Motor neuron (in vitro differentiated cells): ENCODE data around the gene SLC25A22. TPM values are rescaled to one million over a fixed set of nuclear protein-coding genes. Genes with fewer than 3 reads are reported as not detected.

Experiments
- ATAC-seq, 8 experiments: fragments of 200-7000 bp; cut with Tn5 transposase; replicated peaks in 6 of 8; 2 replicates each; pipeline ENCODE4 v1.8.0; 2021; ENCODE audit warnings: mild to moderate bottlenecking in 8 of 8, moderate library complexity in 8 of 8
- H3K27ac ChIP-seq, 2 donors: fragments of 250-450 bp; sonication (Bioruptor Pico); 2 replicates each; pipeline ENCODE4 v1.9.0; 2021; ENCODE audit warnings: antibody characterized with exemption in 2 of 2, mild to moderate bottlenecking in 2 of 2, moderate library complexity in 1 of 2
- H3K4me1 ChIP-seq, 2 donors: fragments of 250-450 bp; sonication (Bioruptor Pico); replicated peaks in 1 of 2; 2 replicates each; pipeline ENCODE4 v1.6.1; 2021; ENCODE audit warnings: antibody characterized with exemption in 2 of 2, mild to moderate bottlenecking in 2 of 2, moderate library complexity in 1 of 2
- H3K4me3 ChIP-seq, 5 donors: fragments of 250-450 bp; sonication (Bioruptor Pico); 2 replicates each; pipeline ENCODE4 v1.9.0; 2021; ENCODE audit warnings: antibody characterized with exemption in 5 of 5, mild to moderate bottlenecking in 5 of 5, moderate library complexity in 4 of 5
- WGBS, 10 experiments: fragments of 450-650 bp; shearing (Covaris generic); methylation state at CpG; one replicate each; pipeline ENCODE4 v1.0.0; 2022; 5-methylcytosine and 5-hydroxymethylcytosine counted together
- in situ Hi-C, 9 experiments: fragments of 400-800 bp; cut with MboI; loops; one replicate each; pipeline ENCODE4 v1.15.0; 2021; ENCODE audit warnings: low sequenced_read_pairs in 9 of 9, low pct_unique_long_range_greater_than_20kb in 2 of 9; ENCODE audit not compliant: unreplicated experiment in 9 of 9
- total RNA-seq, 8 experiments: library from RNA; unstranded; fragments of 300-600 nt; gene quantifications; 2 replicates each; pipeline versions ENCODE4 v1.2.3 to v1.2.4, GENCODE V29; 2022

SLC25A22 gene
- total RNA-seq, 8 experiments from 2014 or later = 21.4 to 45.6 (median 31.7) TPM

GRCh38 chr11:782264-783174 lies 15.6 kb downstream of the SLC25A22 start:
- ATAC-seq = no peak
- Histone ChIP-seq H3K27ac (no peak overlapping the region), H3K4me3 (no peak overlapping the region), H3K4me1 (peaks cover 12% of the 10 kb centered on the region in 2 donors)
- in situ Hi-C loops = no loop called here
- 0 to 100% (median 63%) methylated on average over 1 to 8 of the region's 36 CpGs; no CpG with 5 or more reads in 3 of the 10 experiments for WGBS, 10 experiments

GRCh38 chr11:779955-780532 lies 18.0 kb downstream of the SLC25A22 start:
- ATAC-seq = no peak
- WGBS, 10 experiments = 80 to 100% (median 95%) methylated on average over 1 to 4 of the region's 16 CpGs; no CpG with 5 or more reads in 7 of the 10 experiments

GRCh38 chr11:778976-779954 lies 18.8 kb downstream of the SLC25A22 start:
- Histone ChIP-seq H3K27ac (no peak overlapping the region), H3K4me3 (no peak overlapping the region), H3K4me1 (peaks cover 23 to 24% of the 10 kb centered on the region in 2 donors)
- ATAC-seq = no peak
- WGBS, 10 experiments = 95 to 100% (median 98%) methylated on average over 2 to 8 of the region's 23 CpGs; no CpG with 5 or more reads in 6 of the 10 experiments
- in situ Hi-C loops = no loop called here

More at GRCh38 chr11:779955-780532, 18.0 kb downstream of the SLC25A22 start:
- Histone ChIP-seq H3K4me1 (peaks cover 23 to 24% of the 10 kb centered on the region in 2 donors), H3K4me3 (no peak overlapping the region), H3K27ac (no peak overlapping the region)
- in situ Hi-C loops = no loop called here

- WGBS, 10 experiments = 0% methylated on average over 1 of the region's 110 CpGs; no CpG with 5 or more reads in 9 of the 10 experiments
- Histone ChIP-seq H3K4me3 (peak within 1 kb of the TSS; percentile 80 to 98 (median 97)), H3K4me1 (peaks cover 16 to 17% of the 10 kb centered on the region in 2 donors), H3K27ac (peak within 1 kb of the TSS; percentile 89)
- in situ Hi-C loops = no loop called here
- peak; percentile 63 to 86 (median 82) for ATAC-seq
Observed at GRCh38 chr11:777288-778255, 20.5 kb downstream of the SLC25A22 start, which contains the start of gene GATD1. Gene GATD1, minus strand, starts transcription at chr11:777487. Its CDS starts 25 bp downstream, at chr11:777462.

GRCh38 chr11:776561-777287 lies 21.4 kb downstream of the SLC25A22 start:
- in situ Hi-C loops = no loop called here
- peak; percentile 44 to 61 (median 55) for ATAC-seq

GRCh38 chr11:776263-776560 lies 21.9 kb downstream of the SLC25A22 start:
- Histone ChIP-seq H3K27ac (no peak overlapping the region), H3K4me3 (peak overlapping the region; percentile 80 to 98 (median 97)), H3K4me1 (peaks cover 16 to 17% of the 10 kb centered on the region in 2 donors)
- ATAC-seq = peak in 1 of 8 experiments; percentile 1
- in situ Hi-C loops = no loop called here
- WGBS, 10 experiments = 18 to 43% (median 20%) methylated on average over 2 of the region's 11 CpGs; no CpG with 5 or more reads in 7 of the 10 experiments

More at GRCh38 chr11:776561-777287, 21.4 kb downstream of the SLC25A22 start:
- Histone ChIP-seq H3K27ac (peak overlapping the region; percentile 89), H3K4me3 (peak overlapping the region; percentile 80 to 98 (median 97)), H3K4me1 (peaks cover 16 to 17% of the 10 kb centered on the region in 2 donors)
- WGBS, 10 experiments = 0% methylated on average over 1 to 2 of the region's 65 CpGs; no CpG with 5 or more reads in 8 of the 10 experiments

GRCh38 chr11:774873-775592 lies 23.0 kb downstream of the SLC25A22 start:
- peaks cover 16 to 17% of the 10 kb centered on the region in 2 donors for H3K4me1 ChIP-seq
- in situ Hi-C loops = loop anchor here in 1 of 9 experiments (25.0 kb wide), 1 partner anchor 213 kb away; the partner anchor contains the start of genes LMNTD2 and RASSF7
- WGBS, 10 experiments = 7 to 100% (median 90%) methylated on average over 1 to 8 of the region's 20 CpGs; no CpG with 5 or more reads in 5 of the 10 experiments
- no peak overlapping the region for H3K27ac ChIP-seq
- peak in 1 of 8 experiments; percentile 2 for ATAC-seq
- no peak overlapping the region for H3K4me3 ChIP-seq

GRCh38 chr11:773830-774229 lies 24.3 kb downstream of the SLC25A22 start:
- Histone ChIP-seq H3K4me3 (no peak overlapping the region), H3K4me1 (peaks cover 16 to 17% of the 10 kb centered on the region in 2 donors), H3K27ac (no peak overlapping the region)
- no peak for ATAC-seq
- WGBS, 10 experiments = 86 to 100% (median 100%) methylated on average over 1 to 4 of the region's 9 CpGs; no CpG with 5 or more reads in 7 of the 10 experiments
- in situ Hi-C loops = loop anchor here in 1 of 9 experiments (25.0 kb wide), 1 partner anchor 212 kb away; the partner anchor contains the start of genes LMNTD2 and RASSF7

- no peak for ATAC-seq
- in situ Hi-C loops = loop anchor here in 1 of 9 experiments (25.0 kb wide), 1 partner anchor 211 kb away; the partner anchor contains the start of genes LMNTD2 and RASSF7
- Histone ChIP-seq H3K4me3 (no peak overlapping the region), H3K4me1 (peaks cover 15 to 16% of the 10 kb centered on the region in 2 donors), H3K27ac (no peak overlapping the region)
- 89 to 100% (median 100%) methylated on average over 1 to 4 of the region's 5 CpGs; no CpG with 5 or more reads in 7 of the 10 experiments for WGBS, 10 experiments
Observed at GRCh38 chr11:773425-773824, 24.7 kb downstream of the SLC25A22 start.
